CD4-positive, alpha-beta T cell treated with Interleukin-17A for 1 hour (primary cell): Measurements from ENCODE around the gene SLC35F2.
"Not testable (repeated sequence)": the region's sequence is repeated elsewhere in the genome, so short reads cannot be mapped to it uniquely, and the experiment has no call there.

Source experiments
- DNase-seq: peaks from one replicate; pipeline ENCODE4 v3.0.0-alpha.2; 2020

The SLC35F2 gene

DNA sequence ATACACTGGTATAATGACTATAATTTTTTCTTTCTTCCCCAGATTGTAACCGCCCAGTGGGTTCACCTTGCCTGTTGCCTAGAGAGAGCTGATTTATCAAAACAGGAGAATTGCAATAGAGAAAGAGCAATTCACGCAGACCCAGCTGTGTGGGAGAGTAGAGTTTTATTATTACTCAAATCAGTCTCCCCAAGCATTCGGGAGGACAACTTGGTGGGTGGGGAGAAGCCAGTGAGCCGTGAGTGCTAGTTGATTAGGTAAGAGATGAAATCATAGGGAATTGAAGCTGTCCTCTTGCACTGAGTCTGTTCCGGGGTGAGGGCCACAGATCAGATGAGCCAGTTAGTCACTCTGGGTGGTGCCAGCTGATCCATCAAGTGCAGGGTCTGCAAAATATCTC, 73.2 kb downstream of the SLC35F2 start:
- no peak for DNase-seq

DNA sequence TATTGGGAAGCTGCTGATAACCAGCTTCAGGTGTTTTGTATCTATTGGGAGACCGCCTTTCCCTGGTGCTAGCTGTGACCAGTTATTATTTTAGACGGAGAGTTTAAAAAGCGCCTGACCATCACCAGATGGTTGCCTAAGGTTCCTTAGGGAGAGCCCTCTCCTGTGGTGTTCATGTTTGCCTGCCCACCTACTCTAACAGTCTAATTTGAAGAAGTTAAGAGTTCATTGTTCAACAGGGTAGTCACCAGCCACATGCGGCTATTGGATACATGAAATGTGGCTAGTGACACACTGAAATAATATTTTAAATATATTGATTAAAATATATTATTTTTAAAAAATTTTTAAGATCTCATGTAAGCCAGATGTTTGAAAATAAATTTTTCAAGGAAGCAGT, 75.5 kb downstream of the SLC35F2 start:
- no peak for DNase-seq

DNA sequence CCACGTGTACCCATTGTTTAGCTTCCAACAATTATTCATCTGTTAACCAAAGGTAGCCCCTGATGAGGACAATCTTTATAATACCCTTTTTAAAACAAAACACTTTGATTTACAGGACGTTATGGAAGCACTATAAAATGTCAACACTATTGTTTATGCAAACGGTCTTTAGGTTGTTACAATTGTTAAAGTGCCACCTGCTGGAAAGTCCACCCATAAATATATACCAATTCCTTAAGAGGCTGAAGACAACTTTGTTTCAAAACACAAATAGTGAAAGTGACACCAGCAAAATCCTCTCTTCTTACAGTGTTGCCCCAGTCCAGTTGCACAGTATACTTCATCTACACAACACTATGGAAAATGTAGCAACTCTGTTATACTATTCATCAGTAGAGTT, 77.8 kb downstream of the SLC35F2 start:
- no peak for DNase-seq

DNA sequence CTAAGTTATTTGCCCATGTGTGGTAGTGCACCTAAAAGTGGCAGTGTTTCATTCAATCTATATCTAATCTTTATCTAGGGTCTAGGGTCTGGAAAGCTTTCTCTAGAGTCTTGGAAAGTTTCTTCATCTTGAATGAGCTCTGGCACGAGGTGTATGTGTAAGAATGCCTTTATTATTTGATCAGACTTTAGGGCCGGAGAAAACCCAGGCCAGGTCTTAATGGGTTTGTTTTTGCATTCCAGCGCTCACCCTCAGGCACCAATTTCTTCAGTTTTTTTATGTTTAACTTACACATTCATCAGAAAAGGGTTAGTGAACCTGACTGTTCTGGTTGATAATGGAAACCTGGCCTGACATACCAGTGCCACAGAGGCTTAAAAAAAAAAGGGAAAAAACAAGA, 78.5 kb downstream of the SLC35F2 start:
- no peak for DNase-seq

DNA sequence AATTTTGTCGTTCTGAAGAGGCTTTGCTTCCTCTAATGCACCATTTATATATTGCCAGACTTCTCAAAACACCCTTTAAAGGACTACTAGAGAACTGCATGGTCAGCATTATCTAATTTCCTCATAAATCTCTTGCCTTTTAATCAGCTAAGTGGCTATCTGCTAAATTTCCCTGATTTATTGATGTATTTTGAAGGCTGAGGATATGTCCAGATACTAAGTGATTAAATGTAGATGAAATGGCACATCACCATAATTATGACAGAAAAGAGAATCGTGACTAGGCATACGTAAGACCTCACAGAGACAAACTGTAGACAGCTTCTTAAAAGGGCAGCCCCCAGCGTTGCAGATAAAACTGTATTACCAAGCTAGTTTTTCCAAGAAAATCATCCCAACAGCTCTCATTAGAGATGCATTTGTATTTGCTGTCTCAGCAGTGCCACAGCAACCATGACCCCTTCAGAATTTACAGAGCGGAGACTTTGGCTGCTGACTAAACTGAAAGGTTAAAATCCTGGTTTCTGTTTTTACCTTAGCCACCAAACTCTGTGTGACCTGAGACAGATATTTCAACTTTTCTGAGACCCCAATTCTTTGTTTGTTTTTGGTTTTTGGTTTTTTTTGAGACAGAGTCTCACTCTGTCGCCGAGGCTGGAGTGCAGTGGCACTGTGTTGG, 79.6 kb downstream of the SLC35F2 start:
- no peak for DNase-seq

DNA sequence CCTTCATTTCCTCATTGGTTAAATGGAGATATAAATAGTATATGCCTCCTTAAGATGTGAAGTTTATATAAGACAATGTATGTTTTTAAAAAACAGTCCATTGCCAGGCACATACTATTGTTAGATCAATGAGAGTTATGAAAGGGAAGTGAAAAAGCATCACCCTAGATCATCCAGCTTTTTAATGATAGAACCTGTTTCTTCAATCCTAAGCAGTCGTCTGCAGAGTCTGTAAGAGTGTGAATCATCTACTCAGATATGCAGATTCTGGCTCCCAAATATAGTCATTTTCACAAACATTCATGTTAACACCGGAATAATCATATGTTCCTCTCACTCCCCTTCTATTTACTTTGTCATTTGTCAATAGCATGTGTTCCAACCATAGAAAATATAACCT, 81.5 kb downstream of the SLC35F2 start:
- DNase-seq = no peak

DNA sequence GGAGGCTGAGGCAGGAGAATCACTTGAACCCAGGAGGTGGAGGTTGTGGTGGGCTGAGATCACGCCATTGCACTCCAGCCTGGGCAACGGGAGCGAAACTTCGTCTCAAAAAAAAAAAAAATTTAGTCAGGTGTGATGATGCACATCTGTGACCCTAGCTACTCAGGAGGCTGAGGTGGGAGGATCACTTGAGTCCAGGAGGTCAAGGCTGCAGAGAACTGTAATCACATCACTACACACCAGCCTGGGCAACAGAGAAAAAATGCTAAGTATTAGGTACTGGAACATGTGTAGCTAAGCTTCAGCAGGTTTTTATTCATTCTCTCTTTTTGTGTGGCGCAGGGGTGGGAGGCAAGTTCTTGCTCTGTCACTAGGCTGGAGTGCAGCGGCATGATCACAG, 82.5 kb downstream of the SLC35F2 start:
- no peak for DNase-seq

DNA sequence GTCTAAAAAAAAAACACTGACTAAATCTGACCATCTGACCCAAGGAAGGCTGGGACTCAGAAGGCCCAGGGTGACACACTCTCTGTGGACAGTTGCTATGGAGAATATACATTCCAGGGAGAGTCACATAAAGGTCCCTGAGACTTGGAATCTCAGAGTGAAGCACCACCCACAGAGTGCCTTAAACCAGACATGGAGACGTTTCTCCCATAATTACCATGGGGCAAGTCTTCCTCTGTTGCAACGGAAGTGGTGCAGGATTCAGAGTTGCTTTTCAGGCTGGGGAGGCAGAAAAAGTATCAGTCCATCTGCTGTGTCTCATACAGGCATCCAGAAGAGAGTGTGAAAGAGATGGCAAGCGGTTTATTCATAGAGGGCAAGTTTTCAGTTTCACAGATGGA, 88.0 kb downstream of the SLC35F2 start:
- DNase-seq = no peak

DNA sequence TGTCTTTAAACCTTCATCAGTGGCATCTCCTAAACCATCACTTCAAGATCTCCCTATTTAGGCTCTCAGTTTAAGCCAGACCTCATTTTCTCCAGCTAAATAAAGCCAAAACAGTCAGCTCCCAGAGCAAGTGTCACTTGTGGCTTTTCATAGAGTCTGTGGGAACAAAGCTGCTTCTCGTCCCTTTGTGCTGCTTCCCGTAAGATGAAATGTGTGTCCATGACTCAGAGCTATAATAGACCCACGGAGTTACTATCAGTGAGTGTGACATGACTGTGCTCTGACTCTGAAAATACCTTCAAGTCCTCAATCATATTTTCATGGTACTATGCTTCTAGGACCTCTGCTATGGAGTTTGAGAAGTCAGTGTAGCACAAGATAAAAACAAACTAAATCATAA, 89.4 kb downstream of the SLC35F2 start:
- no peak for DNase-seq

DNA sequence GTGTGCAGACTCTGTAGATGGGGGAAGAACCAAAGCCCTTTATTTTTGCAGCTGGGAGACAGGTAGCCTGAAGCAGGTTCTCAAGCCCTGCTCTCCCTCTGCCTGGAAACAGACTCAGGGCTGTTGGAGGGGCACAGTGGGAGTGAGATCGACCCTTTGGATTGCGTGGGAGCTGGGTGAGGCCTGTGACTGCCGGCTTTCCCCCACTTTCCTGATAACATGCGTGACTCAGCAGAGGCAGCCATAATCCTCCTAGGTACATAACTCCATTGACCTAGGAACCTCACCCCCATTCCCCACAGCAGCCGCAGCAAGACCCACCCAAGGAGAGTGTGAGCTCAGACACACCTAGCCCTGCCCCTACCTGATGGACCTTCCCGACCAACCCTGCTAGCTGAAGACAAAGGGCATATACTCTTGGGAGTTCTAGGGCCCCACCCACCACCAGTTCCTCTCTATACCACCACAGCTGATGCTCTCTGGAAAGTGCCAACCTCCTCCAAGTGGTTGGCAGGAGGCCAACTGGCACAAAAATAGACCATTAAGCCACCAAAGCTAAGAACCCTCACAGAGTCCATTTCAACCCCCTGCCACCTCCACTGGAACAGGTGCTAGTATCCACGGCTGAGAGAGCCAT, 99.8 kb downstream of the SLC35F2 start:
- not testable (repeated sequence) for DNase-seq

DNA sequence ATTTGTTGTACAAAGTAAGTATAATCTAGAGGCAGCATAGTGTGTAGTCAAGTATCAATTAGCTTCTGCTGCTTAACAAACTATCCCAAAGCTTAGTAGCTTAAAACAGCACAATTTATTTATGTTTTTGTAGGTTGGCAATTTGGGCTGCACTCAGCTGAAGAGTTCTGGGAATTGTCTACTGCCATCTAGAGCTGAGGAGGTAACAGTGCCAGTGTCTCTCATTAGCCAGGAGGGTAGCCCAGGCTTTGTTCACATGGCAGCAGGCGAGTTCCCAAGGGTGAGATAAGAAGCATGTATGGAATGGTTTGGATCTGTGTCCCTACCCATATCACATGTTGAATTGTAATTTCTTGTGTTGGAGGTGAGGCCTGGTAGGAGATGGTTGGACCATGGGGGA, 100.9 kb downstream of the SLC35F2 start:
- DNase-seq = no peak

DNA sequence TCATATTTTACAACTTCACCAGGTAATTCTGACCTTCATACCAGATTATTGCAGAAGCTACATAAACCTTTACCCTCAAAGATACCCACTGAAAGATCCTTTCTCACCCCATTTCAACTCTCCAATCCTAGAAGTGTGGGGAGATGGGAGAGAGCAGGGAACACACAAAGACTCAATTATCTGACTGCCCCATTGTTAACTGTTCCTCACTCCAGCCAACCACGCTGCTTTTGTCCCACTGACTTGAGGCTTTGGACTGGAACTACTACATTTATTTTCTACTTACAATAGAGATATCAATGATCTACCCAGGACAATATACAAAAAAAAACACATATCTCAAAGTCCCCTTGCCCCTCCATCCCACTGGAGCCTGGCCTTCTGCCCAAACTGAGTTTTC, 102.0 kb downstream of the SLC35F2 start:
- DNase-seq = no peak

DNA sequence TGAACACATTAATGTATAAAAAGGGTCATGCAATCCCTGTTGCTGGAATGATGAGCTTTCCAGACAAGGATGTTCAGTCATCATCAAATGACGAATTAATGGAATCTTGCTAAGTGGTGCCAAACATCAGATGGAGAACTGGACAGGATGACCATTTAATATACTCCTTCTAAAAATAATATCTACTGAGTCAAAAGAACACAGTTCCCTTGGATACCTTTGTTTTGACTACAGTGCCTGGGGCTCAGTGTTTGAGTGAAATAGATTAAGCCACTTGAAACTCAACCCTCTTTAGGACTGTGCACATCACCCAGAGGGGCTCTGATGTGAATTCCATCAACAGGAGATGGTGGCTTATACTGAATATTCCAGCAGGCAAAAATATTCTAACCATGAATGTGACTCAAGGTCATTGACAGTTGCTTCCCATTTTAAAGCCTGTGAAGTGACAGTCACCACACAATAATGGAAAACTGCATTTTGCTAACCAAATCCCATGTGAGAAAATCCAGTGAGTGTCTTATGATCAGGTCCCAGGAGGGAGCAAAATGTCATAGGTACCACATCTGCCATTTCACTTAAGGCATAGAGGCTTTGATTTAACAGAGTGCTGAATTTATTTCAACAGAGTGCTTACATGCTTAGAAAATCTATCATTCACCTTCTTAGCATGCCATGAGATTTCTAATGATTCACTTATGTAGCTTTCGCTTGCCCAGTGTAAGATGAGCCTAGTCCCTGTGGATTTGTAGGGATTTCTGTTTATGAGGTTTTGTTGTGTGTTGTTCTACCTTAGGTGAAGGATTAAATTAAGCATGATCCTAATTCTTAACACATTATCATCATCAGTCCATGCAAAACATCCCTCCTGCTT, 105.4 kb downstream of the SLC35F2 start:
- no peak for DNase-seq

DNA sequence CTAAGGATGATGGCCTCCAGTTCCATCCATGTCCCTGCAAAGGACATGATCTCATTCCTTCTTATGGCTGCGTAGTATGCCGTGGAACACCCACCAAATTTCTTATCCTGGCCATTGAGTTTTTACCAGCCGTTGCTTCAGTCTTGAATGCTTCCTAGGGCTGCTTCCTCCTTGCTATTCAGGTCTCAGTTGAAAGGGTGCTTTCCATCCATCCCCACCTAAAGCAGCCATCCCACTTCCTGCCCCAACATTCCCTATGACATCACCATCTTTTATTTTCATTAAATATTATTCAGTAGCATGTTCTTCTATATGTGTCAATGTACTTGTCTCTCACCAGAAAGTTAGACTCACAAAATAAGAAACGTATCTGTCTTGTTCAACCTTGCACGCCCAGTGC, 106.1 kb downstream of the SLC35F2 start:
- DNase-seq = no peak

DNA sequence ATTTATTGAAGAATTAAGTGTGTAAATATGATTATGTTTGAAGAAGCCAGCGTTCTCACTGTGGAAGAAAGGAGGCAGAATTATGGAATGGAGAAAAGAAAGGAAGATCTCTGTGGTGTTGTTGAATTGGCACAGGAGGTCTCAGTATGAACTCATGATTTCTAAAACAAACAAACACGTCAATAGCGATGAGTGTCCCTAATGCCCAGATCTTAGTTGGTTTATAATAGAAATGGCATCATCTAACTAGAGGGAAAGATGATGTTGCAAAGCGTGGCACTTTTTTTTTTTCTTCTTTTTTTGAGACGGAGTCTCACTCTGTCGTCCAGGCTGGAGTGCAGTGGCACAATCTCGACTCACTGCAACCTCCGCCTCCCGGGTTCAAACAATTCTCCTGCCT, 107.5 kb downstream of the SLC35F2 start:
- no peak for DNase-seq

DNA sequence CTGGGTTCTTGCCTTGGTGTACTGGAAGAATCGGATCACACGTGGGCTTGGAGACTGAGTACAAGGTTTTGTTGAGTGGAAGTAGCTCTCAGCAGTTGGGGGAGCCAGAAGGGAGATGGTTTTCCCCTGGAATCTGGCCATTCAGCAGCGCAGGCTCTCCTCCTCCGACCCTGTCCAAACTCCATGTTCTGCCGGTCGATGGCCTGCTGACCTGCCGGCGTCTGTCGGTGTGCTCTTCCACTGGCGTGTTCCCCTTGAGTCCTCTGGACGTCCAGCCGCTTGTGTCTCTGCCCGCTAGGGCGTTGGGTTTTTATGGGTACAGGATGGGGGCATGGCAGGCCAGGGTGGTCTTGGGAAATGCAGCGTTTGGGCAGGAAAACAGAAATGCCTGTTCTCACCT, 108.3 kb downstream of the SLC35F2 start:
- no peak for DNase-seq

DNA sequence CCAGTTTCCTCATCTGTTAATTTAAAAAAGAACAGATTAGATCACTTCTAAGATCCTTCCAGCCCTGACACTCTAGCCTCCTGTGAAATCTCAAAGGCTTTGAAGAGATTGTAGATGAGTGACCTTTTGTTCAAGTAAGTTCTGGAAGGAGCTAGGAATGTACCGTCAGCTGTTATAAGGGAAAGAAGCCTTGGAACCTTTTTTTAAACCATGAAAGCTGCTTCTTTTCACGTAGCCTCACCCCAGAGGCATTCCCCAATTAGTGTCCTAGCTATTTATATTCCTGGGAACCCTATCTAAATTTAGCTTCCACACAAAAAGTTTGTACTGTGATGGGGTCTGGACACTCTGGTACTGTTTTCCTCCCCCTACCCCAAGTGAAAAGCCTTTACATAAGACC, 111.0 kb downstream of the SLC35F2 start:
- no peak for DNase-seq

DNA sequence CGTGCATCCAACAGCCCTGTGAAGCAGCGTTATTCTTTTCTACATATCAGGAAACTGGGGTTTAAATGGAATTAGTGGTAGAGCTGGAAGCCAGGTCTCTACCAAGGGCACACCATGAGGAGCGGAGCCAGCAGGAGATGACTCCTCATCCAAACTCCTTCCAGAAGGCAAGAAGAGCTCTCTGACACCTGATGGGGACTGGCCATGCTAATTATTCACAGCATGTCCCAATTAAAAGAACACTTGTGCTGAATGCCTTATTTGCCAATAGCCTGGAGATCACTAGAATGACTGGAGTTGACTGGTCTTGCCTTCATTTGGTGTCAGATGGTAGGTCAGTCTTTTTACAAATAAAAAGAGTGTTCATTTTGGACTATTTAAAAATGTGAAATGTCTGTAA, 113.9 kb downstream of the SLC35F2 start:
- no peak for DNase-seq

DNA sequence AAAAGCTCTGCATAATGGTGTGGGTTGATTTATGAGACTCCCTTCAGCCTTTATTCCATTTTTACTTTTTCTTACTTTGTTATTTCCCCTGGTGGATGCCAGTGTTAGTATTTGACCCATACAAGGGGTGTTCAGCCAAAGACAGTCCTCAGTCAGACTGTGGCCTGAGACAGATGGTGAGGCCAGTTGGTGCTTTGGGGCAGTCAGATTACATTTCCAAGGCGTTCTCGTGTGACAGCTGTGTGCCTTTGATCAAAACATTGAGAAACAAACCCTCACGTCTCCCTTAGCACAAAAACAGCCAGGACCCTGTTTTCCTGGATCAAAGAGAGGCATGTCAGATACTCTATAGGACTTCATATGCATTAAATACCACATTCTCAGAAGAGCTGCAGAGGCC, 115.4 kb downstream of the SLC35F2 start:
- no peak for DNase-seq

DNA sequence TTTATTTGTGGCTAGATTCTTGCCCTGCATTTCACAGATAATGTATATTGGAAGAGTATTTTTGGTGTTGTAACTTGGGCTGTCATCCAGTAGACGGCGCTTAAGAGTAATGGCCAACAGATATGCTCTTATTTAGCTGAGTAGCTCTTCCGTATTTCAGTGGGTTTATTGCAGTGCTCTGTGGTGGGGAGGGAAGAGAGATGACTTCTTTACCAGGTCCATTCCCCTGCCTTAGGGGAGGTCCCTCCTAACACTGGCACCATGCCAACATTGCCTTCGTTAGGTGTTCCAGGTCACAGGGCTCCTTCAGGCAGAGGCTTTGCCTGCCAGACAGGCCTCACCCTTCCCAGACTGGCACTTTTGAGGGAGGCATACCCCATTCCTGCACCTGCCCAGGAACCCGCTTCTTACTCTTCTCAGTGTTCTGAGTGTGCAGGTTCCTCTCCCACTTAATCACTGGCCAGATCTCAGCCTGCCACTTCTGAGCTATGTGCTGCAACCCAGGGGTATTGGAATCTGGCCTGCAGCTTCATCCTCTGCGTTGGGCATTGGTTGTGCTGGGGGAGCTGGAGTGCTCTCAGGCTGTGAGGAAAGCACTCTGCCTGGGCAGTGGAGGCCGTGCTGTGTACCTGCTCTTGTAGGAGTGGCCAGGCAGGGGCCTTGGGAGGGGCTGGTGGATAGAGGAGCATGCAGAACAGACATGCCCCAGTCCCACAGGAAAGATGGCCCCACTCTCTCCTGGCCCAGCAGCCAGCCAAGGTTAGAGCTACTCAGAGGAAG, 117.4 kb downstream of the SLC35F2 start:
- DNase-seq = peak; percentile 17
